K562 (cell line): ENCODE measurements around the gene ZSWIM4. TPM values are rescaled to one million over a fixed set of nuclear protein-coding genes. Genes with fewer than 3 reads are reported as not detected.

Experiments
- ATAC-seq: fragments of 200-7000 bp; cut with Tn5 transposase; 3 replicates; pipeline ENCODE4 v1.9.1; 2020; ENCODE audit warnings: moderate library complexity
- BruUV-seq: library from RNA; stranded (reverse); fragments of 400-500 nt; replicated peaks from 2 replicates; lab custom pipeline; 2021; lab: Mats Ljungman, UMichigan
- CTCF ChIA-PET: fragments of 300-600 bp; formaldehyde crosslinking; extraction: SDS; loops from one replicate; lab custom pipeline; 2021; ENCODE audit warnings: low intra/inter-chr PET ratio; lab: Yijun Ruan, JAX
- POLR2A ChIA-PET: fragments of 300-600, 350-650 bp; sonication (Branson Sonifier 250); formaldehyde crosslinking; extraction: SDS; loops from one replicate; lab custom pipeline; 2021; ENCODE audit warnings: antibody characterized with exemption, inconsistent platforms; lab: Yijun Ruan, JAX
- DNase-seq, 4 experiments: peaks; one replicate each; pipeline versions ENCODE4 v3.0.0 to v3.0.0-alpha.2; 2011 to 2018; ENCODE audit warnings: low spot score in 3 of 4, mixed read lengths in 3 of 4; ENCODE audit errors: extremely low read depth in 1 of 4
- FAIRE-seq: peaks from 2 replicates; lab custom pipeline; 2011; peaks lifted over from hg19 to GRCh38; lab: Jason Lieb, UNC
- H2AFZ ChIP-seq: 2 replicates; pipeline ENCODE4 v1.6.0; 2011; ENCODE audit warnings: low read depth, low read length, control low read depth, inconsistent platforms
- H3K27ac ChIP-seq: fragments of 200-600 bp; 3 replicates; pipeline ENCODE4 v1.8.0; 2011; ENCODE audit warnings: low read depth, mild to moderate bottlenecking, control low read depth, inconsistent platforms, low read length, moderate library complexity, mixed read lengths; ENCODE audit errors: extremely low read depth
- H3K27me3 ChIP-seq, 2 experiments: fragments of 300-600 bp in 1 of 2; 2 replicates in 1 of 2; 3 replicates in 1 of 2; pipeline versions ENCODE4 v1.6.0 to v1.8.0; 2011; ENCODE audit warnings: inconsistent platforms in 2 of 2, low read length in 2 of 2, mild to moderate bottlenecking in 1 of 2, mixed read lengths in 1 of 2, moderate library complexity in 1 of 2; ENCODE audit not compliant: control insufficient read depth in 2 of 2, insufficient read depth in 2 of 2
- H3K36me3 ChIP-seq: fragments of 300-600 bp; 3 replicates; pipeline ENCODE4 v1.8.0; 2011; ENCODE audit warnings: mild to moderate bottlenecking, low read length, inconsistent platforms; ENCODE audit not compliant: control insufficient read depth, insufficient read depth
- H3K4me1 ChIP-seq, 2 experiments: fragments of 200-600 bp in 1 of 2; replicated peaks in 1 of 2; 2 replicates in 1 of 2; 3 replicates in 1 of 2; pipeline versions ENCODE4 v1.5.1 to v1.8.0; 2011; ENCODE audit warnings: inconsistent platforms in 2 of 2, low read length in 2 of 2, mild to moderate bottlenecking in 1 of 2, mixed read lengths in 1 of 2, moderate library complexity in 1 of 2; ENCODE audit not compliant: control insufficient read depth in 2 of 2, insufficient read depth in 2 of 2
- H3K4me2 ChIP-seq: 2 replicates; pipeline ENCODE4 v1.6.1; 2011; ENCODE audit warnings: low read length, control low read depth, inconsistent platforms, mixed read lengths; ENCODE audit not compliant: insufficient read depth
- H3K4me3 ChIP-seq: fragments of 200-600 bp; sonication (generic), shearing (Covaris generic); 2 replicates; pipeline ENCODE4 v1.5.1; 2016; ENCODE audit warnings: control low read depth, inconsistent platforms
- H3K79me2 ChIP-seq: fragments of 200-600 bp; 3 replicates; pipeline ENCODE4 v1.8.0; 2011; ENCODE audit warnings: low read length, inconsistent platforms; ENCODE audit not compliant: control insufficient read depth, insufficient read depth
- H3K9ac ChIP-seq, 2 experiments: 2 replicates each; pipeline versions ENCODE4 v1.6.0 to v1.6.1; 2011; ENCODE audit warnings: low read depth in 2 of 2, low read length in 2 of 2, control low read depth in 1 of 2, inconsistent platforms in 1 of 2, mild to moderate bottlenecking in 1 of 2, mixed read lengths in 1 of 2; ENCODE audit not compliant: insufficient read depth in 1 of 2
- H3K9me1 ChIP-seq: one replicate; pipeline ENCODE4 v1.6.0; 2011; ENCODE audit warnings: inconsistent platforms, mild to moderate bottlenecking, low read length, moderate library complexity; ENCODE audit not compliant: control insufficient read depth, insufficient read depth
- H3K9me3 ChIP-seq: replicated peaks from 2 replicates; pipeline ENCODE4 v1.5.1; 2011; ENCODE audit warnings: low read depth, low read length, inconsistent platforms; ENCODE audit not compliant: control insufficient read depth, insufficient read depth
- H4K20me1 ChIP-seq: replicated peaks from 2 replicates; pipeline ENCODE4 v1.6.1; 2011; ENCODE audit warnings: low read length, inconsistent platforms, mixed read lengths; ENCODE audit not compliant: control insufficient read depth, insufficient read depth
- EGR1 ChIP-seq: fragments of 450-650 bp; conservative IDR thresholded peaks from 2 replicates; pipeline ENCODE4 v1.6.1; 2017; ENCODE audit warnings: mild to moderate bottlenecking
- GATAD2B ChIP-seq: fragments of 450-650 bp; IDR thresholded peaks from 2 replicates; pipeline ENCODE4 v1.6.1; 2017; ENCODE audit warnings: mild to moderate bottlenecking, borderline replicate concordance
- GTF2B ChIP-seq: IDR thresholded peaks from 2 replicates; pipeline ENCODE4 v1.6.1; 2011; ENCODE audit not compliant: insufficient read length; ENCODE audit errors: extremely low read depth
- HMGXB4 ChIP-seq: sonication (generic); formaldehyde crosslinking; IDR thresholded peaks from 2 replicates; pipeline ENCODE4 v1.8.1; 2023; ENCODE audit warnings: mild to moderate bottlenecking, missing genetic modification reagents
- KAT2B ChIP-seq: IDR thresholded peaks from one replicate; pipeline ENCODE4 v1.6.1; 2012; ENCODE audit warnings: low read depth, mild to moderate bottlenecking, control low read depth, inconsistent platforms, low read length, moderate library complexity
- NCOA6 ChIP-seq: fragments of 450-650 bp; IDR thresholded peaks from 2 replicates; pipeline ENCODE4 v1.6.1; 2017; ENCODE audit warnings: mild to moderate bottlenecking
- NEUROD1 ChIP-seq: fragments of 150-350 bp; IDR thresholded peaks from 2 replicates; pipeline ENCODE4 v1.6.1; 2014; ENCODE audit warnings: borderline replicate concordance, low read length, low read depth; ENCODE audit not compliant: partially characterized antibody
- NFIX ChIP-seq: fragments of 250-450 bp; sonication (Bioruptor Pico); IDR thresholded peaks from 2 replicates; pipeline ENCODE4 v1.4.0; 2020; ENCODE audit warnings: low read depth, mild to moderate bottlenecking, moderate library complexity
- SMAD1 ChIP-seq: fragments of 150-350 bp; IDR thresholded peaks from 2 replicates; pipeline ENCODE4 v1.6.1; 2014; ENCODE audit warnings: low read length, low read depth; ENCODE audit not compliant: partially characterized antibody
- TCFL5 ChIP-seq: fragments of 250-450 bp; sonication (Bioruptor Pico); conservative IDR thresholded peaks from 2 replicates; pipeline ENCODE4 v1.6.1; 2021; ENCODE audit warnings: mild to moderate bottlenecking, moderate library complexity, matching md5 sums
- ZNF316 ChIP-seq: fragments of 450-650 bp; IDR thresholded peaks from 2 replicates; pipeline ENCODE4 v1.6.1; 2016
- ZNF324 ChIP-seq: fragments of 250-450 bp; sonication (Bioruptor Pico); IDR thresholded peaks from 2 replicates; pipeline ENCODE4 v1.4.0; 2020; ENCODE audit warnings: mild to moderate bottlenecking
- WGBS: fragments of 100-300 bp; shearing (Covaris generic); methylation state at CpG from one replicate; pipeline ENCODE4 v1.1.6; 2016; ENCODE audit warnings: low coverage, mixed read lengths; ENCODE audit not compliant: insufficient coverage; ENCODE audit errors: missing lambda C conversion rate; 5-methylcytosine and 5-hydroxymethylcytosine counted together
- in situ Hi-C: fragments of 300-500 bp; cut with MboI; formaldehyde crosslinking; loops from 4 replicates; pipeline ENCODE4 v1.15.0; 2018; ENCODE audit warnings: inconsistent platforms, mixed read lengths
- intact Hi-C: fragments of 100-400 bp; cut with micrococcal nuclease; formaldehyde crosslinking; loops from 2 replicates; pipeline ENCODE4 v1.14.2; 2022
- polyA plus RNA-seq, 8 experiments: library from polyadenylated mRNA; depleted of rRNA in 4 of 8; stranded (reverse) in 5 of 8; unstranded in 3 of 8; fragments of >200 nt; fragmentation: Nextera tagmentation in 2 of 8; fragmentation: Illumina TruSeq in 1 of 8; extraction: Ambion mirVana in 2 of 8; extraction: Trizol in 1 of 8; gene quantifications; 2 replicates each; pipeline versions ENCODE4 v1.2.1 to v1.2.3, GENCODE V29; 2011 to 2014; ENCODE audit warnings: inconsistent platforms in 1 of 8, missing spikeins in 1 of 8
- total RNA-seq, 7 experiments: library from RNA; depleted of rRNA in 6 of 7; stranded (reverse); fragments of >200 nt in 6 of 7; fragmentation: Illumina TruSeq in 2 of 7; extraction: Trizol in 2 of 7; gene quantifications; 2 replicates each; pipeline versions ENCODE4 v1.2.1 to v1.2.3, GENCODE V29; 2011 to 2021; ENCODE audit warnings: low replicate concordance in 1 of 7

ZSWIM4 gene
- total and polyA plus RNA-seq, 9 of the 15 experiments (the other 6 are each of a cell fraction or from before 2014, with no cell fraction given): 0.25 to 3.7 (median 0.79) TPM; not detected in 2

- CTCF ChIA-PET: no interaction called here
- in situ Hi-C loops (no loop called here), intact Hi-C loops (no loop called here)
- Histone ChIP-seq H4K20me1 (peaks cover 5% of the 10 kb centered on the region; the same call in 1 of the 2 replicates), H2AFZ (no peak overlapping the region), H3K9me3 (no peaks in the 10 kb centered on the region; the same call in 1 of the 2 replicates), H3K36me3 (no peaks in the 10 kb centered on the region), H3K27me3 (peaks cover 14 to 25% of the 10 kb centered on the region in 2 experiments; a peak in 4 of 5 replicates), H3K79me2 (no peaks in the 10 kb centered on the region), H3K4me3 (no peak overlapping the region), H3K4me2 (no peak overlapping the region), H3K9me1 (no peaks in the 10 kb centered on the region), H3K27ac (no peak overlapping the region), H3K4me1 (peaks cover 6 to 33% of the 10 kb centered on the region in 2 experiments), H3K9ac (no peak overlapping the region)
- no TSS peak for BruUV-seq
- DNase-seq (no peak), FAIRE-seq (no peak), ATAC-seq (no peak)
- WGBS: 8% methylated on average over 3 of the region's 4 CpGs
- POLR2A ChIA-PET: interaction anchor here (1.0 kb wide), 1 partner anchor 120 kb away, joined by 3 read pairs; no protein-coding TSS in a partner anchor
- TF ChIP-seq SMAD1 (no peak), GTF2B (no peak), EGR1 (peak; percentile 83)
Observed at GRCh38 chr19:13868663-13869062, 73.4 kb downstream of the ZSWIM4 start.

- WGBS: 28% methylated on average over 10 of the region's 13 CpGs
- intact Hi-C loops (no loop called here), in situ Hi-C loops (no loop called here)
- BruUV-seq: no TSS peak
- Histone ChIP-seq H3K4me2 (no peak overlapping the region), H2AFZ (no peak overlapping the region), H3K9ac (no peak overlapping the region), H4K20me1 (peaks cover 5% of the 10 kb centered on the region; the same call in 1 of the 2 replicates), H3K27ac (no peak overlapping the region), H3K9me3 (no peaks in the 10 kb centered on the region; the same call in 1 of the 2 replicates), H3K4me3 (no peak overlapping the region), H3K79me2 (no peaks in the 10 kb centered on the region), H3K27me3 (peaks cover 12 to 23% of the 10 kb centered on the region in 2 experiments; a peak in 4 of 5 replicates), H3K36me3 (no peaks in the 10 kb centered on the region), H3K9me1 (no peaks in the 10 kb centered on the region), H3K4me1 (peaks cover 6 to 36% of the 10 kb centered on the region in 2 experiments)
- no peak for ATAC-seq
- ChIA-PET CTCF (no interaction called here), POLR2A (no interaction called here)
- no peak for DNase-seq
- FAIRE-seq: no peak
- TF ChIP-seq ZNF316: no peak
- no peak for TF ChIP-seq KAT2B
- TF ChIP-seq NCOA6: no peak
- TF ChIP-seq NFIX: no peak
- TF ChIP-seq HMGXB4 (CRISPR knock-in tag): no peak
- no peak for TF ChIP-seq NEUROD1
- TF ChIP-seq TCFL5 (CRISPR knock-in tag): no peak
- no peak for TF ChIP-seq ZNF324 (CRISPR knock-in tag)
- no peak for TF ChIP-seq GATAD2B
Observed at GRCh38 chr19:13869281-13869680, 74.0 kb downstream of the ZSWIM4 start.
